SU-DHL-6 (cell line): ENCODE measurements around the gene PHF13.

Experiments
- EZH2phosphoT487 ChIP-seq: fragments of 200-600 bp; sonication (generic), shearing (Covaris generic); conservative IDR thresholded peaks from 2 replicates; pipeline ENCODE4 v1.6.1; 2018; ENCODE audit warnings: mild to moderate bottlenecking, antibody characterized with exemption, low read length, moderate library complexity, mixed read lengths
- TF ChIP-seq, protein P1 (sequence below): fragments of 200-600 bp; sonication (generic); IDR thresholded peaks from one replicate; pipeline ENCODE4 v1.5.1; 2017; ENCODE audit warnings: antibody characterized with exemption, mild to moderate bottlenecking, low read length, moderate library complexity; ENCODE audit not compliant: insufficient read depth, poor library complexity, severe bottlenecking

DNA sequence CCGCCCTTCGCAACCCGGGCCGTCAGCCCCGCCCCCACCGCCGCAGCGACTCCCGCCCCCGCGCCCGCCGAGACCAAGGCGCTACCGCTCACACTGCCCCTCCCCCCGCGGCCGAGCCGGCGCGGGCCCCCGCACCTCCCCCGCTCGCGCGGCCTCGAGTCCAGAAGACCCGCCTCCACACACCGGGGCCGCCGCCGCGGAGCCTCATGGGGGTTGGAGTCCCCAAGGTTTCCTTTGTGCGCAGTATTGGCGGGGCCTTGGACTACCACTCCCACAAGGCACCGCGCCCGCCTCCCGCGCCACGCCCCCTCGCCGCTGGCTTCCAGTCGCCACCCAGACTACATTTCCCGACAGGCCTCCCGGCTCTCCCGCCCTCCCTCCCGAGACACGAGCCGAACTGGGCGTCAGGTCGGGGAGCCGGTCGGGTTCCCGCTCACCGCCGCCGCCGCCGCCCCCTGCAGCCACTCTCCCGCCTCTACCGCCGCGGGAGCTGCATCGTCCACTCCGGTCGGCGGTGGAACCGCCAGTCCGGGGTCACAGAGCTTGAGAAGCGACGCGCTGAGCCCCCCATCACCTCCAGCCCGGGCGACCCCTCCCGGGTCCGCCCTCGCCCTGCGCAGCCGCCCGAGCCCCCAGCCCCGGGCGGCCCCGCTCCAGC is at the start of gene PHF13:
- TF ChIP-seq, protein P1, sequence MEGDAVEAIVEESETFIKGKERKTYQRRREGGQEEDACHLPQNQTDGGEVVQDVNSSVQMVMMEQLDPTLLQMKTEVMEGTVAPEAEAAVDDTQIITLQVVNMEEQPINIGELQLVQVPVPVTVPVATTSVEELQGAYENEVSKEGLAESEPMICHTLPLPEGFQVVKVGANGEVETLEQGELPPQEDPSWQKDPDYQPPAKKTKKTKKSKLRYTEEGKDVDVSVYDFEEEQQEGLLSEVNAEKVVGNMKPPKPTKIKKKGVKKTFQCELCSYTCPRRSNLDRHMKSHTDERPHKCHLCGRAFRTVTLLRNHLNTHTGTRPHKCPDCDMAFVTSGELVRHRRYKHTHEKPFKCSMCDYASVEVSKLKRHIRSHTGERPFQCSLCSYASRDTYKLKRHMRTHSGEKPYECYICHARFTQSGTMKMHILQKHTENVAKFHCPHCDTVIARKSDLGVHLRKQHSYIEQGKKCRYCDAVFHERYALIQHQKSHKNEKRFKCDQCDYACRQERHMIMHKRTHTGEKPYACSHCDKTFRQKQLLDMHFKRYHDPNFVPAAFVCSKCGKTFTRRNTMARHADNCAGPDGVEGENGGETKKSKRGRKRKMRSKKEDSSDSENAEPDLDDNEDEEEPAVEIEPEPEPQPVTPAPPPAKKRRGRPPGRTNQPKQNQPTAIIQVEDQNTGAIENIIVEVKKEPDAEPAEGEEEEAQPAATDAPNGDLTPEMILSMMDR, result no peak
- no peak for TF ChIP-seq EZH2phosphoT487
